ENCODE measurements around the gene PLPP2.
"Not testable (repeated sequence)": the region's sequence is repeated elsewhere in the genome, so short reads cannot be mapped to it uniquely, and the experiment has no call there.

The PLPP2 gene

DNA sequence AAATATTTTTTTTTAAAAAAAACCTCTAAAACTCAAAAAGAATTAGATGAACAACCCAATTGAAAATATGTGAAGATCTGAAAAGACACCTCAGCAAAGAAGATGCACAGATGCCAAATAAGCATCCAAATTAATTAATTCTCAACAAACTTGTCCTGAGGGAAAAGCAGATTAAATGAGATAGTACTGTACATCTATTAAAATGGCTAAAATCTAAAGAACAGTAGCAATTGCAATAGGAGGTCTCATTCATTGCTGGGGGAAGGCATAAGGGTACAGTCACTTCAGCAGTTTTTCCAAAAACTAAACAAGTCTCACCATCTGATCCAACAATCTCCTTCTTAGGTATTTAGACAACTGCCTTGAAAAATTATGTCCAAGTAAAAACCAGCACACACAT lies 22.0 kb downstream of the PLPP2 start:
- Histone ChIP-seq H3K9me3 (ENCODE audit: insufficient read depth, low read length) (no peaks in the 10 kb centered on the region), H3K36me3 (ENCODE audit: insufficient read depth, insufficient read length, low read length) (no peaks in the 10 kb centered on the region), H3K4me1 (ENCODE audit: insufficient read depth, insufficient read length) (no peaks in the 10 kb centered on the region), H3K27me3 (ENCODE audit: insufficient read depth, insufficient read length) (peaks cover 34% of the 10 kb centered on the region), H3K9ac (ENCODE audit: insufficient read length, low read depth) (no peak overlapping the region), H3K4me3 (ENCODE audit: insufficient read length, low read depth) (no peak overlapping the region)
- no peak for DNase-seq (ENCODE audit: low read depth, low spot score)
- TF ChIP-seq SUZ12 (IDR thresholded peaks at IDR 0.05; ENCODE audit: extremely low read depth, insufficient read depth, insufficient read length) (no peak), ZNF274 (IDR thresholded peaks at IDR 0.05; ENCODE audit: low read depth, low read length) (no peak), YY1 (IDR thresholded peaks at IDR 0.05; ENCODE audit: insufficient read depth, insufficient read length) (no peak)

DNA sequence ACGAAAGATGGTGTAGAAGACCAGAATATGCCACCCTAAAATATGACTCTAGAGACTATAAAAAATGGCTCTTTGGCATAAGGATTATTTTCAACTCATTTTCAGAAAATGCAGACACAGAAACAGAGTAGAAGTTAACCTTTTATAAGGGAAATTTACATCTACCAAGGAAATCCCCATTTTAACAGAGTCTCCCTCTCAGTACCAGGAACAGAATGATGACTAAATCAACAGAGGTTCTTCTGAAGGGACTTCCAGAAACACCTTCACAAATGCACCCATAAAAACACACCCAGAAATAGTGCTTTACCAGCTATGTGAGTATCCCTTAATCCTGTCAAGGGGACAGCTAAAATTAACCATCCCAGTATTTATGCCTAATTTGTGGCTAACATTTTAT lies 29.1 kb downstream of the PLPP2 start:
- TF ChIP-seq YY1 (IDR thresholded peaks at IDR 0.05; ENCODE audit: insufficient read depth, insufficient read length) (no peak), ZNF274 (IDR thresholded peaks at IDR 0.05; ENCODE audit: low read depth, low read length) (no peak), SUZ12 (IDR thresholded peaks at IDR 0.05; ENCODE audit: extremely low read depth, insufficient read depth, insufficient read length) (no peak)
- Histone ChIP-seq H3K27me3 (ENCODE audit: insufficient read depth, insufficient read length) (peaks cover 22% of the 10 kb centered on the region), H3K4me3 (ENCODE audit: insufficient read length, low read depth) (no peak overlapping the region), H3K9ac (ENCODE audit: insufficient read length, low read depth) (no peak overlapping the region), H3K4me1 (ENCODE audit: insufficient read depth, insufficient read length) (no peaks in the 10 kb centered on the region), H3K36me3 (ENCODE audit: insufficient read depth, insufficient read length, low read length) (no peaks in the 10 kb centered on the region), H3K9me3 (ENCODE audit: insufficient read depth, low read length) (no peaks in the 10 kb centered on the region)
- DNase-seq (ENCODE audit: low read depth, low spot score): no peak

- not testable (repeated sequence) for H3K4me3 ChIP-seq (ENCODE audit: insufficient read length, low read depth); DNase-seq (ENCODE audit: low read depth, low spot score); H3K27me3 ChIP-seq (ENCODE audit: insufficient read depth, insufficient read length); H3K36me3 ChIP-seq (ENCODE audit: insufficient read depth, insufficient read length, low read length); H3K4me1 ChIP-seq (ENCODE audit: insufficient read depth, insufficient read length); H3K9ac ChIP-seq (ENCODE audit: insufficient read length, low read depth); H3K9me3 ChIP-seq (ENCODE audit: insufficient read depth, low read length)
Observed at GRCh38 chr19:256804-257203, 34.4 kb downstream of the PLPP2 start.

DNA sequence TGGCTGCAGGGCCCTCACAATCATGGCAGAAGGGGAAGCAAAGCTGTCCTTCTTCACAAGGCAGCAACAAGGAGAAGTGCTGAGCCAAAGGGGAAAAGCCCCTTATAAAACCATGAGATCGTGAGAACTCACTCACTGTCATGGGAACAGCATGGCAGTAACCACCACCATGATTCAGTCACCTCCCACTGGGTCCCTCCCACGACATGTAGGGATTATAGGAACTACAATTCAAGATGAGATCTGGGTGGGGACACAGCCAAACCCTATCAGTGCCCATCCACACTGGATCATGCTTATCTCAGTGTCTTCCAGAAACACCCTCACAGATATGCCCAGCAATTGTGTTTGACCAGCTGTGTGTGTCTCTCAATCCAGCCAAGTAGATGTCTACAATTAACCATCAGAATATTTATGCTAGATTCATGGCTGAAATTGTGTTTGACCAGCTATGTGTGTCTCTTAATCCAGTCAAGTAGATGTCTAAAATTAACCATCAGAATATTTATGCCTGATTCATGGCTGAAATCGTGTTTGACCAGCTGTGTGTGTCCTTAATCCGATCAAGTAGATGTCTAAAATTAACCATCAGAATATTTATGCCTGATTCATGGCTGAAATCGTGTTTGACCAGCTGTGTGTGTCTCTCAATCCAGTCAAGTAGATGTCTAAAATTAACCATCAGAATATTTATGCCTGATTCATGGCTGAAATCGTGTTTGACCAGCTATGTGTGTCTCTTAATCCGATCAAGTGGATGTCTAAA lies 38.6 kb downstream of the PLPP2 start:
- H3K9me3 ChIP-seq (ENCODE audit: insufficient read depth, low read length); H3K9ac ChIP-seq (ENCODE audit: insufficient read length, low read depth); DNase-seq (ENCODE audit: low read depth, low spot score); H3K4me1 ChIP-seq (ENCODE audit: insufficient read depth, insufficient read length); H3K36me3 ChIP-seq (ENCODE audit: insufficient read depth, insufficient read length, low read length); H3K4me3 ChIP-seq (ENCODE audit: insufficient read length, low read depth); H3K27me3 ChIP-seq (ENCODE audit: insufficient read depth, insufficient read length): not testable (repeated sequence)

DNA sequence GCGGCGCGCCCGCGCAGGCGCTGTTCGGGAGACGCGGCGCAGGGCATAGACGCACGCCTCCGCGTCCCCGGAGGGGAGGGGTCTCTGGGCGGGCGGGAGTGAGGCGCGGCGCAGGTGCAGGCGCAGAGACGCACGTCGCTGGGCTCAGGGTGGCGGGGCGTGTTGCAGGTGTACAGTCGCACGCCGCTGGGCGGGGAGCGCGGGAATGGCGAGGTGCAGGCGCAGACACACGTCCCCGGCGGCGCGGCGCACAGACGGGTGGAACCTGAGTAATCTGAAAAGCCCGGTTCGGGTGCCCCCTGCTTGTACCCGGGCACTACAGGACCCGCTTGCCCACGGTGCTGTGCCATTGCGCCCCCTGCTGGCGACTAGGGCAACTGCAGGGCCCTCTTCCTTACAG lies 44.7 kb downstream of the PLPP2 start:
- Histone ChIP-seq H3K9ac (ENCODE audit: insufficient read length, low read depth) (no peak overlapping the region), H3K36me3 (ENCODE audit: insufficient read depth, insufficient read length, low read length) (no peaks in the 10 kb centered on the region), H3K27me3 (ENCODE audit: insufficient read depth, insufficient read length) (no peaks in the 10 kb centered on the region), H3K9me3 (ENCODE audit: insufficient read depth, low read length) (no peaks in the 10 kb centered on the region; the same call in 1 of the 2 replicates), H3K4me3 (ENCODE audit: insufficient read length, low read depth) (no peak overlapping the region), H3K4me1 (ENCODE audit: insufficient read depth, insufficient read length) (no peaks in the 10 kb centered on the region)
- TF ChIP-seq SUZ12 (IDR thresholded peaks at IDR 0.05; ENCODE audit: extremely low read depth, insufficient read depth, insufficient read length) (no peak), ZNF274 (IDR thresholded peaks at IDR 0.05; ENCODE audit: low read depth, low read length) (no peak), YY1 (IDR thresholded peaks at IDR 0.05; ENCODE audit: insufficient read depth, insufficient read length) (no peak)
- no peak for DNase-seq (ENCODE audit: low read depth, low spot score)

DNA sequence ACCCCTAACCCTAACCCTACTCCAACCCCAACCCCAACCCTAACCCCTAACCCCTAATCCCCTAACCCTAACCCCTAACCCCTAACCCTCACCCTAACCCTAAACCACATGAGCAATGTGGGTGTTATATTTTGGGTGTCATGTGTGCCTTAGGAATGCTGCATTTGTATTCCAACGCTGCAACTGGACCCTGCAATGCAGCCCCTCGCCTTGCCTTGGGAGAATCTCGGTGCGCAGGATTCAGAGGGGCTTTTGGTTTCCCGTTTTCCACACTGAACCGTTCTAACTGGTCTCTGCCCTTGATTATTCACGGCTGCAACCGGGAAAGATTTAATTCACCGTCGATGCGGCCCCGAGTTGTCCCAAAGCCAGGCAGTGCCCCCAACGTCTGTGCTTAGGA lies 45.3 kb downstream of the PLPP2 start:
- H3K9ac ChIP-seq (ENCODE audit: insufficient read length, low read depth); DNase-seq (ENCODE audit: low read depth, low spot score); H3K36me3 ChIP-seq (ENCODE audit: insufficient read depth, insufficient read length, low read length); H3K27me3 ChIP-seq (ENCODE audit: insufficient read depth, insufficient read length); H3K9me3 ChIP-seq (ENCODE audit: insufficient read depth, low read length); H3K4me1 ChIP-seq (ENCODE audit: insufficient read depth, insufficient read length); H3K4me3 ChIP-seq (ENCODE audit: insufficient read length, low read depth): not testable (repeated sequence)

DNA sequence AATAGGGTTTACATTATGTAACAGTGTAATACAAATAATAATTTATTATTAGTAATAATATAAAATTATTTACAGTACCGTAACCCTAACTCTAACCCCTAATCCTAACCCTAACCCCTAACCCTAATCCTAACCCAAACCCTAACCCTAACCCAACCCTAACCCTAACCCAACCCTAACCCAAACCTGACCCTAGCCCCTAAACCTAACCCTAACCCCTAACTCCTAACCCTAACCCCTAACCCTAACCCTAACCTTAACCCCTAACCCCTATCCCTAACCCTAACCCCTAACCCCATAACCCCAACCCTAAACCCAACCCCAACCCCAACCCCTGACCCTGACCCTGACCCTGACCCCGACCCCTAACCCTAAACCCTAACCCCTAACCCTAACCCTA lies 45.7 kb downstream of the PLPP2 start:
- Histone ChIP-seq H3K27me3 (ENCODE audit: insufficient read depth, insufficient read length) (no peaks in the 10 kb centered on the region), H3K4me3 (ENCODE audit: insufficient read length, low read depth) (no peak overlapping the region), H3K9ac (ENCODE audit: insufficient read length, low read depth) (no peak overlapping the region), H3K4me1 (ENCODE audit: insufficient read depth, insufficient read length) (no peaks in the 10 kb centered on the region), H3K36me3 (ENCODE audit: insufficient read depth, insufficient read length, low read length) (no peaks in the 10 kb centered on the region), H3K9me3 (ENCODE audit: insufficient read depth, low read length) (no peaks in the 10 kb centered on the region; the same call in 1 of the 2 replicates)
- DNase-seq (ENCODE audit: low read depth, low spot score): no peak
- TF ChIP-seq ZNF274 (IDR thresholded peaks at IDR 0.05; ENCODE audit: low read depth, low read length) (no peak), YY1 (IDR thresholded peaks at IDR 0.05; ENCODE audit: insufficient read depth, insufficient read length) (no peak), SUZ12 (IDR thresholded peaks at IDR 0.05; ENCODE audit: extremely low read depth, insufficient read depth, insufficient read length) (no peak)

All from NT2/D1 (cell line).